K562 (cell line): ENCODE results near the gene OPTN.

Experiments
- MYC ChIP-seq, 2 experiments: fragments of 250-450 bp in 1 of 2; sonication (Bioruptor Pico) in 1 of 2; IDR thresholded peaks; 2 replicates each; pipeline versions ENCODE4 v1.5.1 to v1.6.1; 2012 to 2021; ENCODE audit warnings: low read depth in 2 of 2, borderline replicate concordance in 1 of 2, improper control_type of control experiment in 1 of 2, low read length in 1 of 2, mild to moderate bottlenecking in 1 of 2, moderate library complexity in 1 of 2
- YY1 ChIP-seq, 3 experiments: IDR thresholded peaks; 2 replicates each; pipeline ENCODE4 v1.6.1; 2011; ENCODE audit warnings: low read length in 2 of 3, mild to moderate bottlenecking in 2 of 3, moderate library complexity in 2 of 3, borderline replicate concordance in 1 of 3, control low read depth in 1 of 3, low read depth in 1 of 3; ENCODE audit not compliant: insufficient read depth in 3 of 3, insufficient replicate concordance in 2 of 3, control insufficient read depth in 1 of 3, insufficient read length in 1 of 3; ENCODE audit errors: extremely low read depth in 1 of 3

DNA sequence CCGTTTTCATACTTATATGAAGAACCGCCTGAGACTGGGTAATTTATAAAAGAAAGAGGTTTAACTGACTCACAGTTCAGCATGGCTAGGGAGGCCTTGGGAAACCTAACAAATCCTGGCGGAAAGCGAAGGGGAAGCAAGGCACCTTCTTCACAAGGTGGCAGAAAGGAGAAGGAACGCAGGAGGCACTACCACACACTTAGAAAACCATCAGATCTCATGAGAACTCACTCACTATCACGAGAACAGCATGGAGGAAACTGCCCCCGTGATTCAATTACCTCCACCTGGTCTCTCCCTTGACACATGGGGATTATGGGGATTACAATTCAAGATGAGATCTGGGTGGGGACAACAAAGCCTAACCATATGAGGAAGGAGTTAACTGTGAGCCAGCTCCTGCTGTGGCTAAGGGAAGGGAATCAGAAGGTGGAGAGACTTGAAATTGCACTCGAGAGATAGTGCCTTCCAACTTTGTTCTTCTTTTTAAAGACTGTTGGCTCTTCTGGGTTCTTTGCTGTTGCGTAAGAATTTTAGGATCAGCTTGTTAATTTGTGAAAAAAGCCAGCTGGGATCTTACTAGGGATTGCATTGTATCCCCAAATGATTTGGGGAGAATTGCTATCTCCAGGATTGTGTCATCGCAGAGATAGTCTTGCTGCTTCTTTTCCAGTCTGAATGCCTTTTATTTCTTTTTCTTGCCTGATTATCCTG lies 21.0 kb downstream of the OPTN start:
- TF ChIP-seq YY1 (IDR thresholded peaks at IDR 0.05; ENCODE audit: borderline replicate concordance in 1 of 3, control insufficient read depth in 1 of 3, extremely low read depth in 1 of 3, insufficient read depth in 3 of 3, insufficient read length in 1 of 3, insufficient replicate concordance in 2 of 3, low read depth in 1 of 3, low read length in 2 of 3) = no peak
- TF ChIP-seq MYC (IDR thresholded peaks at IDR 0.05; ENCODE audit: low read depth, low read length) = no peak
- no peak for TF ChIP-seq MYC (CRISPR knock-in tag; IDR thresholded peaks at IDR 0.05; ENCODE audit: borderline replicate concordance, low read depth)
